Iris pigment epithelial cell (primary cell): ENCODE results near the gene NBEA.
"Not testable (repeated sequence)": the region's sequence is repeated elsewhere in the genome, so short reads cannot be mapped to it uniquely, and the experiment has no call there.

Source experiments
- DNase-seq: peaks from one replicate; pipeline ENCODE4 v3.0.0-alpha.2; 2011; ENCODE audit warnings: low read depth

NBEA gene

GRCh38 chr13:35058585-35058984 is 116.5 kb downstream of the NBEA start:
- not testable (repeated sequence) for DNase-seq

DNA sequence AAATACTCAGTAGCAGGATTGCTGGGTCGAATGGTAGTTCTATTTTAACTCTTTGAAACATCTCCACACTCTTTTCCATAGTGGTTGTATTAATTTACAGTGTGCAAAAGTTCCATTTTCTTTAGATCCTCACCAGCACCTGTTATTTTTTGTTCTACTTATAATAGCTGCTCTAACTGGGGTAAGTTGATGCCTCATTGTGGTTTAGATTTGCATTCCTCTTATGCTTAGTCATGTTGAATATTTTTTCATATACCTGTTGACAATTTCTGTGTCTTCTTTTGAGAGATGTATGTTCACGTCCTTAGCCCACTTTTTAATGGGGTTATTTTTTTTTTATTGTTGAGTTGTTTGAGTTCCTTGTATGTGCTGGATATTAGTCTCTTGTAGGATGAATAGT is 144.6 kb downstream of the NBEA start:
- peak; percentile 1 for DNase-seq

- no peak for DNase-seq
Observed at GRCh38 chr13:35092251-35092650, 150.2 kb downstream of the NBEA start.

GRCh38 chr13:35092751-35093150 is 150.7 kb downstream of the NBEA start:
- no peak for DNase-seq

GRCh38 chr13:35093356-35093755 is 151.3 kb downstream of the NBEA start:
- no peak for DNase-seq

DNA sequence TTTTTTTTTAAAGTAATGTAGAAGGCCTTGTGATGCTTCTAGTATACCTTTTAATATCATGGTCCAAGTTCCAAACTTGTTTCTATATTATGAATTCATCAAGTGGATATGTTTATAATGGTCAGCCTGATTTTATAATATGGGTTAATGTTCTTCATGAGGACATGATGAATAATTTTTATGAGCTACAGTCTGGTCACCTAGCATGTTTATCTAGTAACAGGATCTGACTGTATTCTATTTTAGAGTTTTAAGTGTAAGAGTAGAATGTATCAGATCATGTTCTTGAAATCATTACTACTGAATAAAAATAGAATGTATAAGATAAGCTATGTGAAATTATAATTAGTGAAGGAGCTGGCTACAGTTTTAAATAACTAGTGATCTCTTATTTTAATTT is 164.7 kb downstream of the NBEA start:
- not testable (repeated sequence) for DNase-seq

DNA sequence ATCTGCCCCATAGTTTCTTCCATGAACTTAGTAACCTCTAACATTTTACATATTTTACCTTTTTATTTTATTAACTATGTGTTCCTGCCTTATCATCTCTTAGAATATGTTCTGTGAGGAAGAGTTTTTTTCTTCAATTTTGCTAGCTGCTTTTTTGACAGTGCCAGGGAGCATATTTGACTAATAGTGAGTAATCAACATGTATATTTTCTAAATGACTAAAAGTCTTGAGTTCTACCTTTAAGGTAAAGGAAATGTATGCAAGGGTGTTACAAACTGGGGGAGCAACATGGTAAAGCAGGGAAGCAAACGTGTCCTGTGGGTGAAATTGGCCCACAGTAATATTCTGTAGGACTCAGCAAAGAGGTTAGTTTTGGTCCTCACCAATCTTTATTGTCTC is 165.5 kb downstream of the NBEA start:
- no peak for DNase-seq

DNA sequence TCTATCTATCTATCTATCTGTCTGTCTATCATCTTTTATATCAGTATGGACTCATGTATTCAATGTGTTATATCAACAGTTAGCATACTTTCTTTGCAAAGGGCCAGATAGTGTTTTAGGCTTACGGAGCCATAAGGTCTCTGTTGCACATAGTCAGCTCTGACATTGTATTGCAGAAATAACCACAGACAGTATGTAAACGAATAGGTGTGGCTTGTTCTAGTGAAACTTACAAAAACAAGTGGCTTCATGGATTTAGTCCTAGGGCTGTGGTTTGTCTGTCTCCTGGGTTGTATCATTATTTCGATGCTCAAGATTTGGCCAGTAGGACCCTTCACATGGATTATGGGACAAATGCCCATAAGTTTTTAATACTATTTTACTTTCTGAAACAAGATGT is 171.5 kb downstream of the NBEA start:
- not testable (repeated sequence) for DNase-seq

GRCh38 chr13:35127466-35127865 is 185.4 kb downstream of the NBEA start:
- no peak for DNase-seq

DNA sequence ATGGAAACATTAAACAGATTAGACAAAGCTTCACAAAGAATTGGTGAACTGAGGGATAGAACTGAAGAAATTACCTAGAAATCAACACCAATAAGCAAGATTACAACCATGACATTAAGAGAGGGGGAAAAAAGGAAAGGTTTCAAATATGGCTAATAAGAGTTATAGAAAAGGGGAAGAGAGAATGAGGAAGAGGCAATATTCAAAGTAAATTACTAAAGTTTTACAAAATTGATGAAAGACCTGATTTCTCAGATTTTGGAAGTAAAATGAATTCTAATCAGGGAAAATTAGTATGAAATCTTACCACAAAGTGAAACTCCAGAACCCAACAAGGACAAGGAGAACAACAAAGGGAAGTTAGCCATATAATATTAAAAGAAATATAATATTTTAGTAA is 187.4 kb downstream of the NBEA start:
- DNase-seq = no peak

DNA sequence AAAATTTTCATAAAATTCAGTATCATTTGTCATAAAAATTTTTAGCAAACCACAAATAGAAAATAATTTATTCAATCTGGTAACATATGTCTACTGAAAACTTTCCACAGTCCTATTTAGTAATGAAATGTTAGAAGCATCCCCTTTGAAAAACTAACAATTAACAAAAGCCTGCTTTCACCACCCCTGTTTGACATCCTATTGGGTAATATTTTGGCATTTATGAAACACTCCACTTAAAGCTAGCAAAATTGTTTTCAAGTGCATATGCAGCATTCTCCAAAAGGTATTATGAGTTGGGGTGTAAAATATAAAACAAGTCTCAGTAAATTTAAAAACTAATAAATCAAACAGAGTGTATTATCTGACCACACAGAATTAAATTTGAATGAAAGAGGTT is 189.4 kb downstream of the NBEA start:
- no peak for DNase-seq

DNA sequence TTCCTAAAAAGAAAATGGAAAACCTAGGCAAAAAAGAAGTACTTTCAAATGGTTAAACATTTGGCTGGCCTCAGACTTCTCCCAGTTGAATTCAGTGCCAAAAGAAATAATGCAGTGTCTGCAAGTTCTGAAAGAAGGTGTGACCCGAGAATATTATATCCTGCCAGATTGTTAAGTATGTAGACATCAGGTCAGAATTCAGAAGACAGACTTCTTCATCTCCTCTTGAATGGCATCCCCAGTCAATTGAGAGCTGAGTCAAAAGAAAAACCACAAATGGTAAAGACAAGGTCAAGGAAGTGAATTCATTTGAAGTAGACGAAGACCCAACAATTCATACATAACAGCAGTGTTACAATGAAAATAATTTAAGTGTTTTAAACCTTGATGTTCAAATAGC is 194.5 kb downstream of the NBEA start:
- DNase-seq = no peak

- DNase-seq = peak; percentile 36
Observed at GRCh38 chr13:35139591-35139990, 197.5 kb downstream of the NBEA start.

GRCh38 chr13:35140321-35140720 is 198.3 kb downstream of the NBEA start:
- DNase-seq = no peak

DNA sequence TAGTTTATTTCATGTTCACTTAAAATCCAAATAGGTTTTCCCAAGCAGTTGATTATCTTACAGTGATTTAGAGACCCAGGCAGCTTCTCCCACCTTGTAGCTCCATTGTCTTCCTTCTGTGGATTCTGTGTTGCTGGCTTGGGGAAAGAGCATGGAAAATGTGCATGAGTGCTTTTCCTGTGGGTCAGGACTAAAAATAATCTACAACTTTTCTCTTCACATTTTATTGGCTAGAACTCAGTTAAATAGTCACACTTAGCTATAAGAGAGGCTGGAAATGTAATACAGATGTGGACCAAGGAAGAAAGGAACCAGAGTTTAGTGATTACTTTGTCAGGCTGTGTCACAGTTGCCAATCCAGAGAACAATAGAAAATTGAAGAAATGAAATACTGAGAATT is 198.8 kb downstream of the NBEA start:
- no peak for DNase-seq

DNA sequence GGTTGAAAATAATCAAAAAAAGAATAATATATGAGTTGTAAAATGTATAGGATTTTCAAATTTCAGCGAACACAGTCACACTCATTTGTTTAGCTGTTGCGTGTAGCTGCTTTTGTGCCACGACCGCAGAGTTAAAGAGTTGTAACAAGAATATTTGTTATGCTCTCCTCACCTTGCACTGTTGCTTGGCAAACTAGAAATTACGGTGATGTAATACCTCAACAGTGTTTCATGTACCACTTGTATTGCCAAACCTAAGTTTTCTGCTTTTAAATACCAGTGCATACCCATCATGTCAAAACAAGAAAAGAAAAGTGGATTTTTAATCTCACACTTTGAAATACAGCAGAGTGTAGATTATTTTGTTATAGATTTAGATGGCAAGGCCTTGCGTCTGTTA is 201.1 kb downstream of the NBEA start:
- DNase-seq = no peak

DNA sequence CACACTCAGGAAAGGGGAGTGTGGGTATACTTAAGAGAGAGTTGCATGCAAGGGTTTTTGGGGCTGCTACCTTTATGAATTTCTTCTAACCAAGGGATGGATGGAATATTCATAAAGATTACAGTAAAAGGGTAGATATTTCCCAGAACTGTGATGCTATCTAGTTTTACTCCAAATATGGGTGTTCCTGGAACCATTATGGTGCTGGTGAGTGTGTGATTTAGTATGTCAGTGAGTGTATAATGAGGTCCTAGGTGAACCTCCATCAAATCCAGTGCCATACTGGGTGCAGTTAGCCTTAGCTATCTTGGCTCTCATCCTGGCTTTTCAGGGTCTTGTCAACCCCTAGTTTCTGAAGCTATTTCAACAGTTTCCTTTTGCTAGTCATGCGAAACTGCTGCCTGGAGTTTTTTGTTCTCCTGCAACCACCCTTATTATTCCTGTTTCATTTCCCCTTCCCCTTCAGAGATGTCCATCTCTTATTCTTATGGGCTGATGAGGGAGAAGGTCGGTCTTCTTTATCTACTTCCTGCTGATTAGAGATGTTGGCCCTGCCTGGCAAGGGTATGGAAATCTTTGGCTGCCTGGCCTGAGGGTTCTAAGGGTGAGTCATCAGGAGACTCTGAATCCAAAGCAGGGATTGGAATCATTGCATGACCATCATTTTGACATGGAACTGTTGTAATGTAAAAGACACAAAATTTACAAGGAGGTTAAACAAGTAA is 202.3 kb downstream of the NBEA start:
- no peak for DNase-seq

DNA sequence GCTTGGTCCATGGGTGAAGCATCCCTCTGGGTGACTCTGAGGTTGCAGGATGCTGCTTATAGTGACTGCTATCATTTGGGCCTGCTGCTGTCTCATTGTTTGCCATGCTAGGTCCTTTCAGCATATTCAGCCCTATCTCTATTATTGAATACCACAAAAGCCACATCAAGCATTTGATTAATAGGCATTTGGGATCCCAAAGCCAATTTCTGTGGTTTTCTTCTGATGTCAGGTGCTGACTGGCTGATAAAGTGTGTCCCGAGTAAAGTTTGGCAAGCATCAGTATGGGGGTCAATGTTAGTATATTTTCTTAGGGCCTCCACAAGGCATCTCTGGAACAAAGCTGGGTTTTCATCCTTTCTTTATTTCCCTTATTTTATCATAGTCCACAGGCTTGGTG is 204.6 kb downstream of the NBEA start:
- DNase-seq = no peak

DNA sequence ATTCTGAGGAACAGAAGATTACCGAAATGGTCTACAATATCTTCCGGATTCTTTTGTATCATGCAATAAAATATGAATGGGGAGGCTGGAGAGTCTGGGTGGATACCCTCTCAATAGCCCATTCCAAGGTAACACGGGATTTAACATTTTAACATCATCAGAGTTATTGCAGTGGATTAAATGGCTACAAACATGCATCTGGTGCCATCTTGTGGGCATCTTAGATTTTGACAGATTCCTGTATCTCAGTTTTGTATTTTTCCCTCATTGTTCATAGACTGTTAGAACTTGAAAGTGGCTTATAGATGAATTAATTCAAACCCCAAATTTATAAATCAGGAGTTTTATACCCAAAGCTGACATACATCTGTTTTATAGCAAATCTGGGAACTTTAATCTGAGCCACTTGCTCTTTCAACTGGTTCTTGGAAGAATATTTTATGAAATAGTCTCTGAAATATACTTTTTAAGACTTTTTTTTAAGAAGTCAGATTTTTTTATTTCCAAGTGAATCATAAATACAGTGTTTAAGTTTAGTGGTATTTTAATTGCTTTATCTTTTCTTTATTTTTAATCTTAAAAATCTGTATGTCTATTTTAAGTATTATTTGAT is 215.2 kb downstream of the NBEA start:
- DNase-seq = peak; percentile 57

DNA sequence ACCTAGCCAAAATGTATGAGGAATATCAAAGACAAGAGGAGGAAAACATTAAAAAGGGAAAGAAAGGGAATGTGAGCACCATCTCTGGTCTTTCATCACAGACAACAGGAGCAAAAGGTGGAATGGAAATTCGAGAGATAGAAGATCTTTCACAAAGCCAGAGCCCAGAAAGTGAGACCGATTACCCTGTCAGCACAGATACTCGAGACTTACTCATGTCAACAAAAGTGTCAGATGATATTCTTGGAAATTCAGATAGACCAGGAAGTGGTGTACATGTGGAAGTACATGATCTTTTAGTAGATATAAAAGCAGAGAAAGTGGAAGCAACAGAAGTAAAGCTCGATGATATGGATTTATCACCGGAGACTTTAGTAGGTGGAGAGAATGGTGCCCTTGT is 217.0 kb downstream of the NBEA start:
- no peak for DNase-seq

GRCh38 chr13:35160896-35161295 is 218.8 kb downstream of the NBEA start:
- no peak for DNase-seq

GRCh38 chr13:35162420-35162819 is 220.3 kb downstream of the NBEA start:
- DNase-seq = no peak

GRCh38 chr13:35163674-35164073 is 221.6 kb downstream of the NBEA start:
- no peak for DNase-seq

DNA sequence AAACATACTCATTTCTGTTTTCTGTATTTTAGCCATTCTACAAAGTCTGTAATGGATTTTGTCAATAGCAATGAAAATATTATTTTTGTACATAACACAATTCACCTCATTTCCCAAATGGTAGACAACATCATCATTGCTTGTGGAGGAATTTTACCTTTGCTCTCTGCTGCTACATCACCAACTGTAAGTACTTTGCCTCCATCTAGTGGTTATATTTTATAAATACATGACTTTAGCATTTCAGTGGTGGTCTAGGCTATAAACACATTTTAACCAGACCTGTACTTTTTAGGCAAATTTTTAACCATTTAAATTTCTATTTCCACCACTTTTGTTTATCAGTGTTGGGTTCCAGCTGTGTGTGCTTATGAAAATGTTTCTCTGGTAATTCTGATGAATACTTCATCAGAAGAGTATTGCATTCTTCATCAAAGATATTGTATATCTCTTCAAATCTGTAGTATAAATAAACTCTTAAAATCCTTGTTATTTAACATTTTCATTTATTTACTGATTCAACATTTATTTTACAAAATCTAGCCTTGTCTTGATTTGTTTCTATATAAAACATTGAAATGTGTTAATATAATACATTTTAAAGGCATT is 222.4 kb downstream of the NBEA start:
- DNase-seq = peak; percentile 27
